Thymus (tissue), 11 donors: Measurements from ENCODE around the gene RNF138. TPM values are rescaled to one million over a fixed set of nuclear protein-coding genes. Genes with fewer than 3 reads are reported as not detected.
"Not testable (repeated sequence)": the region's sequence is repeated elsewhere in the genome, so short reads cannot be mapped to it uniquely, and the experiment has no call there.

Experiments
- DNase-seq, 9 donors: peaks; one replicate each; pipeline ENCODE4 v3.0.0-alpha.2; 2013; ENCODE audit warnings: low spot score in 9 of 9, low read depth in 6 of 9, missing footprints in 1 of 9
- H3K27ac ChIP-seq, 2 donors: one replicate each; pipeline ENCODE4 v1.5.1; 2013; ENCODE audit warnings: control low read depth in 1 of 2, low read depth in 1 of 2, low read length in 1 of 2, mild to moderate bottlenecking in 1 of 2, moderate library complexity in 1 of 2
- H3K27me3 ChIP-seq, 2 donors: one replicate each; pipeline ENCODE4 v1.5.1; 2013; ENCODE audit warnings: low read length in 1 of 2; ENCODE audit not compliant: control insufficient read depth in 2 of 2, insufficient read depth in 1 of 2
- H3K36me3 ChIP-seq, 2 donors: one replicate each; pipeline ENCODE4 v1.5.1; 2013; ENCODE audit warnings: low read length in 1 of 2, mild to moderate bottlenecking in 1 of 2, moderate library complexity in 1 of 2; ENCODE audit not compliant: control insufficient read depth in 2 of 2, insufficient read depth in 2 of 2
- H3K4me1 ChIP-seq, 2 donors: one replicate each; pipeline ENCODE4 v1.5.1; 2013; ENCODE audit warnings: low read length in 2 of 2; ENCODE audit not compliant: control insufficient read depth in 2 of 2, insufficient read depth in 2 of 2
- H3K4me3 ChIP-seq, 2 donors: one replicate each; pipeline ENCODE4 v1.5.1; 2013; ENCODE audit warnings: low read length in 2 of 2, control low read depth in 1 of 2, mild to moderate bottlenecking in 1 of 2
- H3K9me3 ChIP-seq, 2 donors: one replicate each; pipeline ENCODE4 v1.5.1; 2013; ENCODE audit warnings: low read length in 1 of 2, mild to moderate bottlenecking in 1 of 2; ENCODE audit not compliant: control insufficient read depth in 2 of 2, insufficient read depth in 1 of 2
- WGBS: extraction: QIAGEN DNeasy Blood & Tissue Kit; methylation state at CpG from one replicate; pipeline ENCODE4 v1.1.7; 2013; 5-methylcytosine and 5-hydroxymethylcytosine counted together
- polyA plus RNA-seq: library from polyadenylated mRNA; stranded (reverse); fragments of 200-250 nt; gene quantifications from one replicate; pipeline ENCODE4 v1.2.3, GENCODE V29; 2013
- total RNA-seq: library from RNA; stranded (reverse); fragments of 120-200 nt; gene quantifications from one replicate; pipeline ENCODE4 v1.2.4, GENCODE V29; 2013
- donor health status: healthy.

The RNF138 gene
- total and polyA plus RNA-seq, 2 donors: 39.8 to 46.8 TPM

GRCh38 chr18:32152705-32153448 is 61.2 kb downstream of the RNF138 start:
- no peak for DNase-seq
- H3K4me3 ChIP-seq: no peak overlapping the region
- peaks cover 0 to 4% of the 10 kb centered on the region in 2 donors for H3K27me3 ChIP-seq
- 95% methylated on average over 5 of the region's 5 CpGs for WGBS
- no peak overlapping the region for H3K27ac ChIP-seq
- peaks cover 0 to 2% of the 10 kb centered on the region in 2 donors for H3K9me3 ChIP-seq
- H3K4me1 ChIP-seq: no peaks in the 10 kb centered on the region
- no peaks in the 10 kb centered on the region for H3K36me3 ChIP-seq

- H3K4me3 ChIP-seq: no peak overlapping the region
These were observed 65.2 kb downstream of the RNF138 start for GRCh38 chr18:32156855-32157254.

GRCh38 chr18:32157580-32157979 is 65.9 kb downstream of the RNF138 start:
- no peak overlapping the region for H3K4me3 ChIP-seq
- DNase-seq: no peak
- WGBS: 91% methylated on average over 5 of the region's 5 CpGs
- no peaks in the 10 kb centered on the region for H3K36me3 ChIP-seq
- H3K4me1 ChIP-seq: no peaks in the 10 kb centered on the region
- H3K27me3 ChIP-seq: peaks cover 3 to 6% of the 10 kb centered on the region in 2 donors
- no peak overlapping the region for H3K27ac ChIP-seq
- no peaks in the 10 kb centered on the region for H3K9me3 ChIP-seq

More at GRCh38 chr18:32156855-32157254, 65.2 kb downstream of the RNF138 start:
- no peaks in the 10 kb centered on the region for H3K9me3 ChIP-seq
- no peaks in the 10 kb centered on the region for H3K36me3 ChIP-seq
- H3K27me3 ChIP-seq: peaks cover 3 to 6% of the 10 kb centered on the region in 2 donors
- no peaks in the 10 kb centered on the region for H3K4me1 ChIP-seq
- no peak for DNase-seq
- H3K27ac ChIP-seq: no peak overlapping the region

GRCh38 chr18:32158108-32158624 is 66.5 kb downstream of the RNF138 start:
- Histone ChIP-seq H3K9me3 (no peaks in the 10 kb centered on the region), H3K4me3 (peak overlapping the region in 1 of 2 donors; percentile 21), H3K27me3 (peaks cover 3 to 6% of the 10 kb centered on the region in 2 donors), H3K36me3 (no peaks in the 10 kb centered on the region), H3K27ac (no peak overlapping the region), H3K4me1 (no peaks in the 10 kb centered on the region)
- DNase-seq: peak; percentile 51 to 87 (median 71)
- WGBS: 6% methylated on average over 22 of the region's 22 CpGs

- H3K36me3 ChIP-seq, H3K9me3 ChIP-seq, DNase-seq, H3K27ac ChIP-seq, H3K4me3 ChIP-seq, H3K27me3 ChIP-seq, H3K4me1 ChIP-seq: not testable (repeated sequence)
- 89% methylated on average over 9 of the region's 9 CpGs for WGBS
These were observed 67.0 kb downstream of the RNF138 start for GRCh38 chr18:32158631-32159030.

- Histone ChIP-seq H3K27ac (no peak overlapping the region), H3K9me3 (no peaks in the 10 kb centered on the region), H3K27me3 (peaks cover 3 to 6% of the 10 kb centered on the region in 2 donors), H3K4me3 (no peak overlapping the region), H3K4me1 (no peaks in the 10 kb centered on the region), H3K36me3 (no peaks in the 10 kb centered on the region)
- DNase-seq: no peak
- WGBS: 96% methylated on average over 2 of the region's 2 CpGs
These were observed 68.9 kb downstream of the RNF138 start for GRCh38 chr18:32160547-32160946.

GRCh38 chr18:32167980-32168730 is 76.5 kb downstream of the RNF138 start:
- 90% methylated on average over 3 of the region's 3 CpGs for WGBS
- no peaks in the 10 kb centered on the region for H3K27me3 ChIP-seq
- DNase-seq: no peak
- no peaks in the 10 kb centered on the region for H3K4me1 ChIP-seq
- no peak overlapping the region for H3K27ac ChIP-seq
- H3K4me3 ChIP-seq: no peak overlapping the region
- H3K36me3 ChIP-seq: no peaks in the 10 kb centered on the region
- H3K9me3 ChIP-seq: no peaks in the 10 kb centered on the region

GRCh38 chr18:32173654-32174053 is 82.0 kb downstream of the RNF138 start:
- H3K4me3 ChIP-seq: no peak overlapping the region

GRCh38 chr18:32174719-32175118 is 83.0 kb downstream of the RNF138 start:
- Histone ChIP-seq H3K27me3 (no peaks in the 10 kb centered on the region), H3K36me3 (no peaks in the 10 kb centered on the region), H3K27ac (no peak overlapping the region), H3K9me3 (no peaks in the 10 kb centered on the region), H3K4me3 (no peak overlapping the region), H3K4me1 (no peaks in the 10 kb centered on the region)
- WGBS: 94% methylated on average over 7 of the region's 7 CpGs
- DNase-seq: no peak

More at GRCh38 chr18:32173654-32174053, 82.0 kb downstream of the RNF138 start:
- Histone ChIP-seq H3K27me3 (no peaks in the 10 kb centered on the region), H3K27ac (no peak overlapping the region), H3K9me3 (no peaks in the 10 kb centered on the region), H3K4me1 (no peaks in the 10 kb centered on the region), H3K36me3 (no peaks in the 10 kb centered on the region)
- DNase-seq: no peak
- 94% methylated on average over 3 of the region's 3 CpGs for WGBS
